Measurements from ENCODE around the gene TANGO2.

The TANGO2 gene

GRCh38 chr22:19984201-19984753 is 36.6 kb upstream of the TANGO2 start:
- no peak for DNase-seq

- no peak for DNase-seq
Measured at GRCh38 chr22:19984851-19985811, 35.8 kb upstream of the TANGO2 start.

- no peak for DNase-seq
Measured at GRCh38 chr22:19986011-19986409, 34.9 kb upstream of the TANGO2 start.

- DNase-seq: peak; percentile 65
Measured at GRCh38 chr22:19986410-19987341, 34.2 kb upstream of the TANGO2 start.

GRCh38 chr22:19987394-19988306 is 33.3 kb upstream of the TANGO2 start:
- DNase-seq: no peak

GRCh38 chr22:19988331-19988808 is 32.5 kb upstream of the TANGO2 start:
- DNase-seq: no peak

- DNase-seq: no peak
Measured at GRCh38 chr22:19988965-19989724, 31.8 kb upstream of the TANGO2 start.

- DNase-seq: no peak
Measured at GRCh38 chr22:19989725-19990067, 31.2 kb upstream of the TANGO2 start.

GRCh38 chr22:19990188-19990587 is 30.7 kb upstream of the TANGO2 start:
- no peak for DNase-seq

- no peak for DNase-seq
Measured at GRCh38 chr22:19990609-19991394, 30.1 kb upstream of the TANGO2 start.

- no peak for DNase-seq
Measured at GRCh38 chr22:19991395-19991644, 29.6 kb upstream of the TANGO2 start.

- no peak for DNase-seq
Measured at GRCh38 chr22:19991645-19992451, 29.1 kb upstream of the TANGO2 start.

- no peak for DNase-seq
Measured at GRCh38 chr22:19992481-19992911, 28.4 kb upstream of the TANGO2 start.

GRCh38 chr22:19992921-19993355 is 28.0 kb upstream of the TANGO2 start:
- DNase-seq: no peak

- no peak for DNase-seq
Measured at GRCh38 chr22:19993926-19994325, 27.0 kb upstream of the TANGO2 start.

- DNase-seq: no peak
Measured at GRCh38 chr22:19994851-19995610, 25.9 kb upstream of the TANGO2 start.

GRCh38 chr22:19995611-19996339 is 25.1 kb upstream of the TANGO2 start:
- no peak for DNase-seq

GRCh38 chr22:19996694-19997384 is 24.1 kb upstream of the TANGO2 start:
- no peak for DNase-seq
